ENCODE measurements around the gene BRWD1.

BRWD1 gene

GRCh38 chr21:39288987-39289386 is 24.4 kb downstream of the BRWD1 start:
- TF ChIP-seq CTBP1 (IDR thresholded peaks at IDR 0.05; ENCODE audit: borderline replicate concordance) (no peak), HDGF (IDR thresholded peaks at IDR 0.05; ENCODE audit: borderline replicate concordance) (no peak), FOXA1 (IDR thresholded peaks at IDR 0.05) (no peak), PKNOX1 (IDR thresholded peaks at IDR 0.05) (no peak), SUZ12 (IDR thresholded peaks at IDR 0.05) (no peak), LEF1 (IDR thresholded peaks at IDR 0.05; ENCODE audit: borderline replicate concordance) (no peak), FOXK2 (IDR thresholded peaks at IDR 0.05) (no peak), TARDBP (IDR thresholded peaks at IDR 0.05) (no peak)
- DNase-seq (ENCODE audit: extremely low spot score) = no peak
- ChIA-PET CTCF (no interaction called here), POLR2A (no interaction called here)

- ChIA-PET CTCF (no interaction called here), POLR2A (interaction anchor here (1.5 kb wide), 1 partner anchor 98 kb away, joined by 3 read pairs; a partner anchor contains a TSS)
- TF ChIP-seq ZNF384 (IDR thresholded peaks at IDR 0.05) (no peak), HDGF (IDR thresholded peaks at IDR 0.05; ENCODE audit: borderline replicate concordance) (no peak), FOXM1 (IDR thresholded peaks at IDR 0.05; ENCODE audit: borderline replicate concordance) (no peak), BHLHE40 (IDR thresholded peaks at IDR 0.05; ENCODE audit: borderline replicate concordance) (no peak), ELF4 (IDR thresholded peaks at IDR 0.05) (no peak), TARDBP (IDR thresholded peaks at IDR 0.05) (no peak), LEF1 (IDR thresholded peaks at IDR 0.05; ENCODE audit: borderline replicate concordance) (no peak), L3MBTL2 (conservative IDR thresholded peaks at IDR 0.05) (no peak), FOXK2 (IDR thresholded peaks at IDR 0.05) (no peak), NFRKB (IDR thresholded peaks at IDR 0.05) (no peak), FOXA1 (IDR thresholded peaks at IDR 0.05) (no peak), PKNOX1 (IDR thresholded peaks at IDR 0.05) (no peak), ARNT (IDR thresholded peaks at IDR 0.05) (no peak), SUZ12 (IDR thresholded peaks at IDR 0.05) (no peak), CTBP1 (IDR thresholded peaks at IDR 0.05; ENCODE audit: borderline replicate concordance) (no peak)
Observed at GRCh38 chr21:39282911-39283310, 30.5 kb downstream of the BRWD1 start.

GRCh38 chr21:39281853-39282252 is 31.6 kb downstream of the BRWD1 start:
- ChIA-PET CTCF (no interaction called here), POLR2A (interaction anchor here (1.5 kb wide), 1 partner anchor 99 kb away, joined by 3 read pairs; a partner anchor contains a TSS)
- no peak for TF ChIP-seq FOXA1 (IDR thresholded peaks at IDR 0.05)
- TF ChIP-seq ZNF384 (IDR thresholded peaks at IDR 0.05) = no peak
- no peak for TF ChIP-seq PKNOX1 (IDR thresholded peaks at IDR 0.05)
- no peak for TF ChIP-seq FOXK2 (IDR thresholded peaks at IDR 0.05)
- TF ChIP-seq BHLHE40 (IDR thresholded peaks at IDR 0.05; ENCODE audit: borderline replicate concordance) = no peak
- TF ChIP-seq LEF1 (IDR thresholded peaks at IDR 0.05; ENCODE audit: borderline replicate concordance) = no peak
- no peak for TF ChIP-seq HDGF (IDR thresholded peaks at IDR 0.05; ENCODE audit: borderline replicate concordance)
- TF ChIP-seq ELF4 (IDR thresholded peaks at IDR 0.05) = no peak
- no peak for TF ChIP-seq SP1 (IDR thresholded peaks at IDR 0.05)
- TF ChIP-seq TARDBP (IDR thresholded peaks at IDR 0.05) = no peak
- no peak for TF ChIP-seq SUZ12 (IDR thresholded peaks at IDR 0.05)
- no peak for TF ChIP-seq FOXM1 (IDR thresholded peaks at IDR 0.05; ENCODE audit: borderline replicate concordance)
- TF ChIP-seq CTBP1 (IDR thresholded peaks at IDR 0.05; ENCODE audit: borderline replicate concordance) = no peak
- no peak for TF ChIP-seq ARNT (IDR thresholded peaks at IDR 0.05)
- TF ChIP-seq L3MBTL2 (conservative IDR thresholded peaks at IDR 0.05) = no peak
- TF ChIP-seq NFRKB (IDR thresholded peaks at IDR 0.05) = no peak
- DNase-seq (ENCODE audit: extremely low spot score) = no peak

More at GRCh38 chr21:39282911-39283310, 30.5 kb downstream of the BRWD1 start:
- DNase-seq (ENCODE audit: extremely low spot score) = no peak

GRCh38 chr21:39281207-39281606 is 32.2 kb downstream of the BRWD1 start:
- TF ChIP-seq NFRKB (IDR thresholded peaks at IDR 0.05) = no peak
- TF ChIP-seq TARDBP (IDR thresholded peaks at IDR 0.05) = no peak
- TF ChIP-seq PKNOX1 (IDR thresholded peaks at IDR 0.05) = no peak
- no peak for TF ChIP-seq BHLHE40 (IDR thresholded peaks at IDR 0.05; ENCODE audit: borderline replicate concordance)
- TF ChIP-seq FOXM1 (IDR thresholded peaks at IDR 0.05; ENCODE audit: borderline replicate concordance) = no peak
- no peak for TF ChIP-seq HDGF (IDR thresholded peaks at IDR 0.05; ENCODE audit: borderline replicate concordance)
- no peak for TF ChIP-seq L3MBTL2 (conservative IDR thresholded peaks at IDR 0.05)
- no peak for TF ChIP-seq ARNT (IDR thresholded peaks at IDR 0.05)
- no peak for TF ChIP-seq CTBP1 (IDR thresholded peaks at IDR 0.05; ENCODE audit: borderline replicate concordance)
- no peak for TF ChIP-seq ZNF384 (IDR thresholded peaks at IDR 0.05)
- POLR2A ChIA-PET = no interaction called here
- no peak for DNase-seq (ENCODE audit: extremely low spot score)
- CTCF ChIA-PET = interaction anchor here (0.6 to 0.9 kb wide), 2 partner anchors 9 to 1853 kb away, joined by 3 read pairs; no protein-coding TSS in a partner anchor

- no peak for TF ChIP-seq NFRKB (IDR thresholded peaks at IDR 0.05)
- TF ChIP-seq LEF1 (IDR thresholded peaks at IDR 0.05; ENCODE audit: borderline replicate concordance) = no peak
- TF ChIP-seq ELF4 (IDR thresholded peaks at IDR 0.05) = no peak
- no peak for TF ChIP-seq TARDBP (IDR thresholded peaks at IDR 0.05)
- no peak for TF ChIP-seq PKNOX1 (IDR thresholded peaks at IDR 0.05)
- TF ChIP-seq SUZ12 (IDR thresholded peaks at IDR 0.05) = no peak
- no peak for TF ChIP-seq HDGF (IDR thresholded peaks at IDR 0.05; ENCODE audit: borderline replicate concordance)
- TF ChIP-seq CTBP1 (IDR thresholded peaks at IDR 0.05; ENCODE audit: borderline replicate concordance) = no peak
- TF ChIP-seq BHLHE40 (IDR thresholded peaks at IDR 0.05; ENCODE audit: borderline replicate concordance) = no peak
- no peak for TF ChIP-seq FOXM1 (IDR thresholded peaks at IDR 0.05; ENCODE audit: borderline replicate concordance)
- no peak for TF ChIP-seq SP1 (IDR thresholded peaks at IDR 0.05)
- no peak for TF ChIP-seq ARNT (IDR thresholded peaks at IDR 0.05)
- TF ChIP-seq FOXA1 (IDR thresholded peaks at IDR 0.05) = no peak
- TF ChIP-seq ZNF384 (IDR thresholded peaks at IDR 0.05) = no peak
- no peak for TF ChIP-seq L3MBTL2 (conservative IDR thresholded peaks at IDR 0.05)
- TF ChIP-seq FOXK2 (IDR thresholded peaks at IDR 0.05) = no peak
- ChIA-PET POLR2A (no interaction called here), CTCF (no interaction called here)
- no peak for DNase-seq (ENCODE audit: extremely low spot score)
Observed at GRCh38 chr21:39269620-39270019, 43.8 kb downstream of the BRWD1 start.

Data from HEK293T (cell line).